Right lobe of liver (tissue), 6 donors: Measurements from ENCODE around the gene SYNE1. TPM values are rescaled to one million over a fixed set of nuclear protein-coding genes. Genes with fewer than 3 reads are reported as not detected.

Experiments used
- ATAC-seq, 4 donors: fragments of 200-7000 bp; cut with Tn5 transposase; one replicate each; pipeline ENCODE4 v1.9.1; 2020; ENCODE audit warnings: mild to moderate bottlenecking in 4 of 4, moderate library complexity in 4 of 4
- DNase-seq, 3 donors: peaks; one replicate each; pipeline ENCODE4 v3.0.0-alpha.2; 2020
- H3K27ac ChIP-seq, 3 donors: fragments of 200-600 bp; one replicate each; pipeline ENCODE4 v1.8.0; 2022
- H3K27me3 ChIP-seq, 2 donors: fragments of 200-600 bp; one replicate each; pipeline ENCODE4 v1.8.0; 2022
- H3K36me3 ChIP-seq, 4 donors: fragments of 200-600 bp; sonication (generic) in 1 of 4; one replicate each; pipeline versions ENCODE4 v1.5.1 to v1.8.0; 2017 to 2022; ENCODE audit warnings: control low read depth in 1 of 4
- H3K4me1 ChIP-seq, 4 donors: fragments of 200-600 bp; sonication (generic) in 1 of 4; one replicate each; pipeline versions ENCODE4 v1.5.1 to v1.8.0; 2017 to 2022; ENCODE audit warnings: control low read depth in 1 of 4
- H3K4me3 ChIP-seq, 3 donors: fragments of 200-600 bp; one replicate each; pipeline ENCODE4 v1.8.0; 2022
- H3K9me3 ChIP-seq, 4 donors: fragments of 200-600 bp; sonication (generic) in 1 of 4; one replicate each; pipeline versions ENCODE4 v1.5.1 to v1.8.0; 2017 to 2022; ENCODE audit warnings: control low read depth in 1 of 4
- CTCF ChIP-seq, 4 donors: fragments of 200-600 bp in 3 of 4; fragments of 450-650 bp in 1 of 4; IDR thresholded peaks; one replicate each; pipeline versions ENCODE4 v1.5.1 to v1.8.0; 2016 to 2022; ENCODE audit warnings: antibody characterized with exemption in 4 of 4, mild to moderate bottlenecking in 2 of 4
- POLR2A ChIP-seq: fragments of 450-650 bp; IDR thresholded peaks from one replicate; pipeline ENCODE4 v1.6.1; 2017; ENCODE audit warnings: antibody characterized with exemption, mild to moderate bottlenecking
- WGBS: methylation state at CpG from one replicate; pipeline ENCODE4 v1.1.6; 2018; ENCODE audit warnings: low coverage, low lambda C conversion rate; ENCODE audit not compliant: insufficient coverage; ENCODE audit errors: missing lambda C conversion rate; 5-methylcytosine and 5-hydroxymethylcytosine counted together
- intact Hi-C, 2 donors: fragments of 100-400 bp; cut with DNase I; formaldehyde crosslinking; loops; one replicate each; pipeline versions ENCODE4 v1.11.2 to v1.14.1; 2022
- total RNA-seq, 6 experiments: library from RNA; depleted of rRNA in 2 of 6; stranded (reverse); fragments of >200 nt in 2 of 6; fragmentation: NEBNext Ultra II Directional in 3 of 6; extraction: Animal tissue kit (Norgen Biotek cat#: 25700) in 3 of 6; gene quantifications; one replicate each; pipeline versions ENCODE4 v1.1.0 to v1.2.4, GENCODE V29; 2016 to 2023
- donor health status: DM: no; HTN: yes; CAD: no.
- donor health status: DM: no; HTN: no; CAD: no.
- donor health status: DM: no; HTN: no; CAD: no.
- donor health status: DM: no; HTN: yes; CAD: no.
- donor health status: DM: no; HTN: yes; CAD: no.

SYNE1 gene
- total RNA-seq, 6 experiments from 2014 or later = 22.8 to 43.2 (median 25.0) TPM

- DNase-seq = no peak
- Histone ChIP-seq H3K9me3 (no peaks in the 10 kb centered on the region), H3K27ac (no peak overlapping the region), H3K4me1 (no peaks in the 10 kb centered on the region), H3K4me3 (no peak overlapping the region), H3K36me3 (no peaks in the 10 kb centered on the region), H3K27me3 (no peaks in the 10 kb centered on the region)
- TF ChIP-seq CTCF (IDR thresholded peaks at IDR 0.05) (no peak), POLR2A (no peak)
- ATAC-seq = no peak
- intact Hi-C loops = no loop called here
These were observed 265.4 kb downstream of the SYNE1 start for GRCh38 chr6:152371775-152372174.

- Histone ChIP-seq H3K9me3 (no peaks in the 10 kb centered on the region), H3K27ac (no peak overlapping the region), H3K36me3 (no peaks in the 10 kb centered on the region), H3K4me3 (no peak overlapping the region), H3K27me3 (no peaks in the 10 kb centered on the region), H3K4me1 (no peaks in the 10 kb centered on the region)
- DNase-seq (no peak), ATAC-seq (peak in 3 of 4 donors; percentile 13 to 48 (median 23))
- intact Hi-C loops = no loop called here
- no peak for TF ChIP-seq CTCF (IDR thresholded peaks at IDR 0.05)
- no peak for TF ChIP-seq POLR2A
- 66% methylated on average over 16 of the region's 20 CpGs for WGBS
These were observed 268.2 kb downstream of the SYNE1 start for GRCh38 chr6:152368751-152369624.

GRCh38 chr6:152364866-152365265 is 272.3 kb downstream of the SYNE1 start:
- TF ChIP-seq POLR2A (no peak), CTCF (IDR thresholded peaks at IDR 0.05) (no peak)
- Histone ChIP-seq H3K27me3 (no peaks in the 10 kb centered on the region), H3K9me3 (no peaks in the 10 kb centered on the region), H3K36me3 (no peaks in the 10 kb centered on the region), H3K4me3 (no peak overlapping the region), H3K4me1 (no peaks in the 10 kb centered on the region), H3K27ac (no peak overlapping the region)
- ATAC-seq = no peak
- WGBS = 75% methylated on average over 2 of the region's 2 CpGs
- DNase-seq = no peak
- intact Hi-C loops = no loop called here

GRCh38 chr6:152360034-152360433 is 277.1 kb downstream of the SYNE1 start:
- no peak for TF ChIP-seq CTCF (IDR thresholded peaks at IDR 0.05)
- TF ChIP-seq POLR2A = no peak
- intact Hi-C loops = no loop called here
- Histone ChIP-seq H3K4me3 (no peak overlapping the region), H3K27me3 (no peaks in the 10 kb centered on the region), H3K9me3 (no peaks in the 10 kb centered on the region), H3K27ac (no peak overlapping the region), H3K36me3 (no peaks in the 10 kb centered on the region), H3K4me1 (no peaks in the 10 kb centered on the region)
- no peak for ATAC-seq
- no peak for DNase-seq
- 64% methylated on average over 6 of the region's 6 CpGs for WGBS
